Measurements from ENCODE around the gene SSX4B.
"Not testable (repeated sequence)": the region's sequence is repeated elsewhere in the genome, so short reads cannot be mapped to it uniquely, and the experiment has no call there.

SSX4B gene

DNA sequence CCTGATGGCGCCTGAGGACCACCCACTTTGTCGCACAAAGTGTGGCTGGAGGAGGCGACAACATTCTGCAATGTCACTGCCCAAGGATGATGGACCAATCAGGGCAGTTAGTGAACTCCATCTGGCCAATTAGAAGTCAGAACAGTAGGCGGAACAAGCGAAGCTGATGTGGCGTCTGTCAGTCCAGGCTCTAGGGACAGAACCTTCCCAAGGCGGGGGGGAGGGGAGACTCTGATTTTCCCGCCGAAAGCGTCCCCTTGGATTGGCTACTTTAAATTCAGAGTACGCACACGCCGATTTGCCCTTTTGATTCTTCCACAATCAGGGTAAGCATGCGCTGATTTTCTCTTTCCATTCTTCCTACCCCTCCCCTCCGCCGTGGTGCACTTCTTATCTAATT lies 28.5 kb downstream of the SSX4B start, which contains the start of gene SSX4:
Gene SSX4 (plus strand): TSS at position 301 of the 400 bp plus-strand sequence. CDS start 515 bp downstream, outside the sequence.
- H3K9me3 Mint-ChIP-seq; H3K27ac Mint-ChIP-seq; H3K36me3 Mint-ChIP-seq (ENCODE audit: low read depth); intact Hi-C loops (cut with micrococcal nuclease); H3K27me3 Mint-ChIP-seq; H3K4me1 Mint-ChIP-seq (ENCODE audit: low read depth); H3K4me3 Mint-ChIP-seq: not testable (repeated sequence)

DNA sequence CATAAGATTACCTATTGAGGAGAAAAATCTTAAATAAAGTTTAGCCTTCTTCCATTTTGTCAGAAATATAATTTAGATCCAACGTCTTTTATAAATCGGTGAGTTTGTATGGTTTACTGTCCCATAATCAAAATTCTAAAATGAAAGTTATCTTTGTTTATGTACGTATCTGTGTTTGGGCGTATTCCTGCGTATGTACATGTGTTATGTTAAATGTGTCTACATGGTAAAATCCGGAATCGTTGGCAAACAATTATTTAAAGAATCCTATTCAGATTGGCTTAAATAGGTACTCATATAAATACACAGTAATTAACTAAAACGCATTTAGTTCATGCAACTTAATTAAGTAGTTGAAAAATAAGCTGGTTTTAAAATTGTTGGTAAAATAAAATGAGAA lies 41.4 kb downstream of the SSX4B start:
- H3K36me3 Mint-ChIP-seq (ENCODE audit: low read depth); H3K27me3 Mint-ChIP-seq; H3K4me3 Mint-ChIP-seq; H3K27ac Mint-ChIP-seq; H3K9me3 Mint-ChIP-seq; intact Hi-C loops (cut with micrococcal nuclease); H3K4me1 Mint-ChIP-seq (ENCODE audit: low read depth): not testable (repeated sequence)

DNA sequence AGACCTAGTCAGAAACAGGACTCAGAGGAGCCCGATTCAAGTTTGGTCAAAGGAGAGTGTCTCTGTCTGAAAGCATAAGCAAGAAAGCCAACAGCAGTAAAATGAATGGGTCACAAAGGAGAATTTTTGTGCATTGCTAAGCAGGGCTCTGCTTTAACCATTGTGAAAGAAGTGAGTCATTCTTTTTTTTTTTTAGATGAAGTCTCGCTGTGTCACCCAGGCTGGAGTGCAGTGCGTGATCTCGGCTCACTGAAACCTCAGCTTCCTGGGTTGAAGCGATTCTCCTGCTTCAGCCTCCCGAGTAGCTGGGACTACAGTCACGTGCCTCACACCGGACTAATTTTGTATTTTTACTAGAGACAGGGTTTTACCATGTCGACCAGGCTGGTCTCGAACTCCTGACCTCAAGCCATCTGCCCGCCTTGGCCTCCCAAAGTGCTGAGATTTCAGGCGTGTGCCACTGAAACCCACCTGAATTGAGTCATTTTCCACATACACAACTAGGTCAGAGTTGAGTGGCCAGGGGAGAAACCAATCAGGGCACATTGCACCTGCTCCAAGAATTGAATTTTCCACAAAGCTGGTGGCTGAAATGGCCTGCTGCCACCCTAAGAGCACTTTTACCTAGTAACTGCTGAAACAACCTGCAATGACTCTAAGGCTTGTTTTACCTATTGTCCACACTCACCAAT lies 43.9 kb downstream of the SSX4B start:
- intact Hi-C loops (cut with micrococcal nuclease); H3K27ac Mint-ChIP-seq: not testable (repeated sequence)

DNA sequence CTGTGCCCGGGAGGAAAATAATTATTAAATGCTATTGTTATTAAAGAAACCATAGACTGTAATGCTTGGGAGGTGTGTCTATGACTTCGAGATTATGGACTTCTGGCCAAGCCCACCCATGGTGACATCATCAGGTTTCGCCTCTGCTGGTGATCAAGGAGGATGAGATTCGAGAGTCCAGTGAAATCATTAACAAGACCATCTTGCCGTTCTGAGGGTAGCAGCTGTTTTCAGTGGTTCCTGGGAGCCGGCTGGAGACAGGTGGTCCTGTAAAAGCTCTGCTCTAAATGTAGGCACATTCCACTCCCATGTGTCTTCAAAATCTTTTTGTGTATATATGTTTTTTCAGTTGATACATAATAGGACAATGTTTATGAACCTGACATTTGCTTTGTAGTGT lies 52.5 kb downstream of the SSX4B start:
- H3K27ac Mint-ChIP-seq; H3K9me3 Mint-ChIP-seq; H3K4me1 Mint-ChIP-seq (ENCODE audit: low read depth); H3K27me3 Mint-ChIP-seq; H3K4me3 Mint-ChIP-seq; H3K36me3 Mint-ChIP-seq (ENCODE audit: low read depth); intact Hi-C loops (cut with micrococcal nuclease): not testable (repeated sequence)

More for the DNA sequence above, 43.9 kb downstream of the SSX4B start:
- H3K27me3 Mint-ChIP-seq; H3K36me3 Mint-ChIP-seq (ENCODE audit: low read depth); H3K4me1 Mint-ChIP-seq (ENCODE audit: low read depth); H3K9me3 Mint-ChIP-seq; H3K4me3 Mint-ChIP-seq: not testable (repeated sequence)

DNA sequence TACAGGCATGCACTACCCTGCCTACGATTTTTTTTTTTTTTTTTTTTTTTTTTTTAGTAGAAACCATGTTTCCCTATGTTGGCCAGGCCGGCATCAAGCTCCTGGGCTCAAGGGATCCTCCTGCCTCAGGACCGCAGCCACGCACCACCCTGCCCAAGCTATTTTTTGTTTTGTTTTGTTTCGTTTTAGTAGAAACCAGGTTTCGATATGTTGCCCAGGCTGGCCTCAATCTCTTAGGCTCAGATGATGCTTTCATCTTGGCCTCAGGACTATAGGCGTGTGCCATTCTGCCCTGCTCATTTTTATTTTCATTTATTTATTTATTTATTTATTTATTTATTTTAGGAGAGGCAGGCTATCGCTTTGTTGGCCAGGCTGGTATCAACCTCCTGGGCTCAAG lies 54.1 kb downstream of the SSX4B start:
- Mint-ChIP-seq H3K36me3 (ENCODE audit: low read depth) (no peaks in the 10 kb centered on the region), H3K4me3 (no peak overlapping the region), H3K27ac (no peak overlapping the region), H3K4me1 (ENCODE audit: low read depth) (no peaks in the 10 kb centered on the region), H3K9me3 (no peaks in the 10 kb centered on the region), H3K27me3 (no peaks in the 10 kb centered on the region)
- intact Hi-C loops (cut with micrococcal nuclease) = no loop called here

DNA sequence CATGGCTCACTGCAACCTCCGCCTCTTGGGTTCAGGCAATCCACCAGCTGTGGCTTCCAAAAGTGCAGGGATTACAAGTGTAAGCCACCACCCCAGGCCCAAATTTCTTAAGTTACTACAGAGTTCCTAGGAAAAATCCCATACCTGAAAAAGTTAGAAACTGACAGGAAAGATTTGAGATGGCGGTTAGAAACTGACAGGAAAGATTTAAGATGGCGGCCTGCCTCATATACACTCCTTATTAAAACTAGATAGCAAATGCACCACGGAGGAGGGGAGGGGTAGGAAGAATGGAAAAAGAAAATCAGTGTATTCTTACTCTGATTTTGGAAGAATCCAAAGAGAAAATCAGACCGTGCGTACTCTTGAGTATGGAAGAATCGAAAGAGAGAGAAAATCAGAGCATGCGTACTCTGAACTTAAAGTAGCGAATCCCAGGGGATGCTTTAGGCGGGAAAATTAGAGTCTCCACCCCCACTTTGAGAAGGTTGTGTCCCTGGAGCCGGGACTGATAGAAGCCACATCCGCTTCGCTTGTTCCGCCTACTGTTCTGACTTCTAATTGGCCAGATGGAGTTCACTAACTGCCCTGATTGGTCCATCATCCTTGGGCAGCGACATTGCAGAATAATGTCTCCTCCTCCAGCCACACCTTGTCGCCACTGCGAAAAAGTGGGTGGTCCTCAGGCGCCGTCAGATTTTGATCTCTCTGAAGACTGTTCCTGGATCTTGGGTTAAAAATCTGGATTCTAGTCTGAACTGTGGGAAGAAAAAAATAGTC lies 55.3 kb downstream of the SSX4B start, which contains the start of gene SSX3:
Gene SSX3 (minus strand): TSS at position 389 of the 780 bp plus-strand sequence. CDS start 1,454 bp downstream, outside the sequence.
- H3K4me3 Mint-ChIP-seq, H3K9me3 Mint-ChIP-seq, H3K27ac Mint-ChIP-seq: not testable (repeated sequence)

More for the DNA sequence above, 55.3 kb downstream of the SSX4B start, which contains the start of gene SSX3:
- H3K36me3 Mint-ChIP-seq (ENCODE audit: low read depth); H3K4me1 Mint-ChIP-seq (ENCODE audit: low read depth); H3K27me3 Mint-ChIP-seq; intact Hi-C loops (cut with micrococcal nuclease): not testable (repeated sequence)
